Inflammatory macrophage treated with lipopolysaccharide for 4 hours (primary cell): ENCODE data around the gene FRMPD1.
A peak's percentile ranks its signal among the peaks of the same experiment; 100 is the strongest.

Experiments
- DNase-seq: peaks from one replicate; pipeline ENCODE4 v3.0.0-alpha.2; 2020

FRMPD1 gene

GRCh38 chr9:37788332-37788731, 137.6 kb downstream of the FRMPD1 start:
- peak; percentile 33 for DNase-seq

DNA sequence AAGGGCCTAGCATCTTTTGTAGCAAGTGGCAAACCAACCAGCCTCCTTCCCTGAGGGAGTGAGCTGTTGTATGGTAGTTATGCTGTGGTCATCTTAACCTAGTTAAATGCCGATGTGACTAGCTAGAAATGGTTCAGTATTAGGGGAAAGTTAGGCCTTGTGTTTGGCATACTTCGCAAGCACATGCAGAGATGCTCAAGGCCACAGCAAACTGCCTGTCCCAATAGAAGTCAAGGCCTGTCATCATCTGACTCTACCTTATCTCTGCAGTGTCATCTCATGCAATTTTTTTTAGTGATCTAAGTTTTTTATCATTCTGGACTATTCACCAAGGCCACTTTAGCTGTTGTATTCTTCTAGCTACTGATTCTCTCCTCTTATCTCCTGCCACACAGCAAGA, 139.3 kb downstream of the FRMPD1 start:
- DNase-seq: no peak

DNA sequence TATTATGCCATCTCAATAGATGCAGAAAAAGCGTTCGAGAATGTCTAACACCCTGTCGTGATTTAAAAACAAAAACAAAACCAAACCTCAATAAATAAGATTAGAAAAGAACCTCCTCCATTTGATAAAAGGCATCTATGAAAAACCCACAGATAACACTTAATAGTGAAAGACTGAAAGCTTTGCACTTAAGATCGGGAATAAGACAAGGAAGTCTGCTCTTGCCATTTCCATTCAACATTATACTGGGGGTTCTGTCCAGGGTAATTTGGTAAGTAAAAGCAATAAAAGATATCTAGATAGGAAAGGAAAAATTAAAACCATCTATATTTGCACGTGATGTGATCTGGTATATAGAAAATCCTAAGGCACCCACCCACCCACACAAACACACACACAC, 141.4 kb downstream of the FRMPD1 start:
- no peak for DNase-seq

GRCh38 chr9:37796232-37796631, 145.5 kb downstream of the FRMPD1 start:
- no peak for DNase-seq
